GM21390 (cell line): ENCODE data around the gene TNIP2.

Experiments used
- ATAC-seq: cut with Tn5 transposase; IDR thresholded peaks from one replicate; pipeline ENCODE4 v1.9.1; 2021; ENCODE audit not compliant: unreplicated experiment

Gene TNIP2

GRCh38 chr4:2755821-2756690 is at the start of gene TNIP2:
TNIP2 (minus strand) TSS chr4:2756336; CDS start chr4:2756289, 47 bp downstream.
- peak; percentile 62 for ATAC-seq

GRCh38 chr4:2804973-2805501 is 48.9 kb upstream of the TNIP2 start:
- no peak for ATAC-seq

GRCh38 chr4:2804449-2804972 is 48.4 kb upstream of the TNIP2 start:
- no peak for ATAC-seq

- ATAC-seq, result no peak
These were observed 47.7 kb upstream of the TNIP2 start for GRCh38 chr4:2803624-2804448.

- no peak for ATAC-seq
These were observed 46.7 kb upstream of the TNIP2 start for GRCh38 chr4:2802618-2803531.

GRCh38 chr4:2800691-2801596 is 44.8 kb upstream of the TNIP2 start:
- peak; percentile 31 for ATAC-seq

- no peak for ATAC-seq
These were observed 44.0 kb upstream of the TNIP2 start for GRCh38 chr4:2799971-2800690.

- ATAC-seq, result no peak
These were observed 43.2 kb upstream of the TNIP2 start for GRCh38 chr4:2799224-2799911.

GRCh38 chr4:2798399-2799223 is 42.5 kb upstream of the TNIP2 start:
- peak; percentile 46 for ATAC-seq

- ATAC-seq, result peak; percentile 15
These were observed 41.6 kb upstream of the TNIP2 start for GRCh38 chr4:2797545-2798305.

- no peak for ATAC-seq
These were observed 40.9 kb upstream of the TNIP2 start for GRCh38 chr4:2796849-2797544.

- no peak for ATAC-seq
These were observed 40.0 kb upstream of the TNIP2 start for GRCh38 chr4:2795893-2796848.

GRCh38 chr4:2795300-2795892 is 39.3 kb upstream of the TNIP2 start:
- no peak for ATAC-seq

GRCh38 chr4:2794486-2795299 is 38.6 kb upstream of the TNIP2 start:
- no peak for ATAC-seq
